Measurements from ENCODE around the gene BRINP1.

The BRINP1 gene

DNA sequence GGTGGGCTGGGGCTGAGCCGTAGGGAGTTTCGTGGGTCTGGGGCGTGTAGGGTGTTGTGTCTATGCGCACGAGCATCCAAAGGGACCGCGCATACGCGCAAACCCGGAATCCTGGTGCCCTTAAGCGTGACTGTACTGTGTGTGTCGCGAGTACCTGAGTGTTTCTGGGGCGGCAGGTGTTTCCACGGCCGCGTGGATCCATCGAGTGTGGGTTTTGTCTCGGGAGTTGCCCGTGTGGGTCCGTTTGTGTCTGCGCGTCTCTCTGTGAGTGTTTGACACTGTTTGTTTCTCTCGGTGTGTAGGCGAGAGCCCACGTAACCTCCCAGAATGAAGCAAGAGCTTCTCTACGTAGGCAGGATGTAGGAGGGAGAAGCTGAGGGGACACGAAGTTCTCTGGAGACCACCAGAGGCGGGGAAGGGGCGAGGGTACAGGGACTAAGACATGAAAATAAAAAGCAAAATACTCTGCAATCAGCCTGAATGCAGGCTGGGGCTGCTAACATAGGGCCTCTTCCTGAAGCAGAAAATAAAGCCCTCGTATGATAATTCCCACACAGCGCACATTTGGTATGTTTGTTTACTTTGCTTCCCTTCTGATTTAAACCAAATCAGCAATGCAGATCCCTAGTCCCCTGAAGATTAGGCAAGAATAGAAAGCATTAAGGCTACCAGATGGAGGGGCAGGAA, 588 bp upstream of the BRINP1 start:
- no peak overlapping the region for H3K4me3 ChIP-seq (ENCODE audit: low read depth in 1 of 2, low read length in 1 of 2)
- no peak for TF ChIP-seq CTCF (IDR thresholded peaks at IDR 0.05)
- no peaks in the 10 kb centered on the region for H3K9me3 ChIP-seq
- no peaks in the 10 kb centered on the region for H3K36me3 ChIP-seq
- peaks cover 62% of the 10 kb centered on the region for H3K27me3 ChIP-seq
- H3K4me1 ChIP-seq (ENCODE audit: control insufficient read depth in 1 of 2, insufficient read depth in 1 of 2, low read depth in 1 of 2, low read length in 1 of 2), result no peaks in the 10 kb centered on the region
- H3K27ac ChIP-seq, result no peak overlapping the region

- Histone ChIP-seq H3K27ac (no peak overlapping the region), H3K4me1 (ENCODE audit: control insufficient read depth in 1 of 2, insufficient read depth in 1 of 2, low read depth in 1 of 2, low read length in 1 of 2) (no peaks in the 10 kb centered on the region), H3K4me3 (ENCODE audit: low read depth in 1 of 2, low read length in 1 of 2) (no peak overlapping the region), H3K36me3 (no peaks in the 10 kb centered on the region), H3K9me3 (no peaks in the 10 kb centered on the region), H3K27me3 (peaks cover 62% of the 10 kb centered on the region)
- no peak for TF ChIP-seq CTCF (IDR thresholded peaks at IDR 0.05)
Observed at GRCh38 chr9:119368179-119368578, 1.1 kb downstream of the BRINP1 start.

- H3K9me3 ChIP-seq, result no peaks in the 10 kb centered on the region
- peaks cover 62% of the 10 kb centered on the region for H3K27me3 ChIP-seq
- no peaks in the 10 kb centered on the region for H3K4me1 ChIP-seq (ENCODE audit: control insufficient read depth in 1 of 2, insufficient read depth in 1 of 2, low read depth in 1 of 2, low read length in 1 of 2)
- no peak overlapping the region for H3K4me3 ChIP-seq (ENCODE audit: low read depth in 1 of 2, low read length in 1 of 2)
- no peak overlapping the region for H3K27ac ChIP-seq
- no peaks in the 10 kb centered on the region for H3K36me3 ChIP-seq
- no peak for TF ChIP-seq CTCF (IDR thresholded peaks at IDR 0.05)
Observed at GRCh38 chr9:119367683-119368075, 1.6 kb downstream of the BRINP1 start.

DNA sequence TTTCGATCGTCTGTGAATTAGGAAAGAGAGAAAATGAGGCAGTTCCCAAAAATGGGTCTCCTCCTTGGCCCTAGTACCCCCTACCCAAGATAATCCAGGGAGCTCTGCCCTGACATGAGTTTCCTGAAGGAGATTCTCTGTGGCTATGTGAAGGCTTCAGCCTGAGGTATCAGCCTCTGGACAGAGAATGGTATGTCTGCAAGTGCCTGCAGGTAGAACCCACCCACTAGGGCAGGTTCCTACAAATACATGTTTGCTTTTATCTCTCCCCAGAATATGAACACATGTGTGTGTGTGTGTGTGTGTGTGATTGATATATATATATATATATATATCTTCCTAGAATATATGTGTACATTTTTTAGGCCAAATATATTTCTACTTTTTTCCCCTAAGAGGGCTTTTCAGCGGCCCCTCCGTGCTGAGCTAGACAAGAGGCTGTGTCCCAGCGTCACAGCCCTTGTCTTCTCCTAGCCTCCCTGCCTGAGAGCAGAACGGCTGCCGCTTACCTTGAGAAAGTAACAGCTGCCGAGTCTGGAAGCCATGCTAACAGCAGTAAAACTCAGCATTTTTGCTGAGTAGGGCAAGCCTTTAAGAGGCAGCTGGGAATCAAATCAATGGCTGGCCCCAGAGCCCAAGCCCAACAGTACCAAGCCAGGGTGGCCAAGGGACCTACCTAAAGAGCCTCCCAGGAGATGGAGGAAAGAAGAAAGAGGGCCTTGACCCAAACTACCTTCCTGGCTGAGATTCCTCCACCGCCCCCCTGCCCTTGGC, 2.1 kb downstream of the BRINP1 start:
- H3K4me3 ChIP-seq (ENCODE audit: low read depth in 1 of 2, low read length in 1 of 2), result no peak overlapping the region

More for the DNA sequence above, 2.1 kb downstream of the BRINP1 start:
- Histone ChIP-seq H3K27ac (no peak overlapping the region), H3K36me3 (no peaks in the 10 kb centered on the region), H3K9me3 (no peaks in the 10 kb centered on the region), H3K4me1 (ENCODE audit: control insufficient read depth in 1 of 2, insufficient read depth in 1 of 2, low read depth in 1 of 2, low read length in 1 of 2) (no peaks in the 10 kb centered on the region), H3K27me3 (peaks cover 62% of the 10 kb centered on the region)
- no peak for TF ChIP-seq CTCF (IDR thresholded peaks at IDR 0.05)
